GM21528 (cell line): Measurements from ENCODE around the gene MIB1.
A peak's percentile ranks its signal among the peaks of the same experiment; 100 is the strongest.
"Not testable (repeated sequence)": the region's sequence is repeated elsewhere in the genome, so short reads cannot be mapped to it uniquely, and the experiment has no call there.

ENCODE experiments used
- ATAC-seq: cut with Tn5 transposase; IDR thresholded peaks from one replicate; pipeline ENCODE4 v1.9.1; 2021; ENCODE audit warnings: mild to moderate bottlenecking, moderate library complexity; ENCODE audit not compliant: unreplicated experiment, low FRiP score

The MIB1 gene

GRCh38 chr18:21742315-21742687 is 1.7 kb downstream of the MIB1 start:
- ATAC-seq: no peak

- no peak for ATAC-seq
Measured at GRCh38 chr18:21743166-21743832, 2.7 kb downstream of the MIB1 start.

GRCh38 chr18:21745231-21745630 is 4.6 kb downstream of the MIB1 start:
- no peak for ATAC-seq

- no peak for ATAC-seq
Measured at GRCh38 chr18:21747268-21747667, 6.7 kb downstream of the MIB1 start.

GRCh38 chr18:21747764-21748693 is 7.4 kb downstream of the MIB1 start:
- ATAC-seq: no peak

- ATAC-seq: no peak
Measured at GRCh38 chr18:21757833-21758232, 17.2 kb downstream of the MIB1 start.

GRCh38 chr18:21759836-21760235 is 19.2 kb downstream of the MIB1 start:
- ATAC-seq: no peak

GRCh38 chr18:21760321-21760720 is 19.7 kb downstream of the MIB1 start:
- ATAC-seq: no peak

GRCh38 chr18:21761471-21762115 is 21.0 kb downstream of the MIB1 start:
- no peak for ATAC-seq

GRCh38 chr18:21762181-21762772 is 21.7 kb downstream of the MIB1 start:
- ATAC-seq: no peak

GRCh38 chr18:21763846-21764646 is 23.5 kb downstream of the MIB1 start:
- ATAC-seq: no peak

- no peak for ATAC-seq
Measured at GRCh38 chr18:21769206-21769605, 28.6 kb downstream of the MIB1 start.

GRCh38 chr18:21774722-21775121 is 34.1 kb downstream of the MIB1 start:
- no peak for ATAC-seq

- peak; percentile 72 for ATAC-seq
Measured at GRCh38 chr18:21777814-21778213, 37.2 kb downstream of the MIB1 start.

GRCh38 chr18:21786526-21786925 is 45.9 kb downstream of the MIB1 start:
- no peak for ATAC-seq

GRCh38 chr18:21796089-21796488 is 55.5 kb downstream of the MIB1 start:
- ATAC-seq: not testable (repeated sequence)

GRCh38 chr18:21798126-21798525 is 57.5 kb downstream of the MIB1 start:
- ATAC-seq: no peak

- no peak for ATAC-seq
Measured at GRCh38 chr18:21799721-21800120, 59.1 kb downstream of the MIB1 start.

GRCh38 chr18:21803495-21803894 is 62.9 kb downstream of the MIB1 start:
- ATAC-seq: no peak

- ATAC-seq: no peak
Measured at GRCh38 chr18:21805771-21806366, 65.3 kb downstream of the MIB1 start.
